Transverse colon (tissue), 4 donors: ENCODE measurements around the gene CPD. TPM values are rescaled to one million over a fixed set of nuclear protein-coding genes. Genes with fewer than 3 reads are reported as not detected.
"Not testable (repeated sequence)": the region's sequence is repeated elsewhere in the genome, so short reads cannot be mapped to it uniquely, and the experiment has no call there.

Experiments
- DNase-seq: peaks from one replicate; pipeline ENCODE4 v3.0.0-alpha.2; 2019
- H3K27ac ChIP-seq, 4 donors: fragments of 200-600 bp; sonication (generic); 2 replicates each; pipeline ENCODE4 v1.5.1; 2016 to 2018; ENCODE audit warnings: inconsistent platforms in 4 of 4
- H3K27me3 ChIP-seq: fragments of 200-600 bp; sonication (generic); 2 replicates; pipeline ENCODE4 v1.5.1; 2017; ENCODE audit warnings: inconsistent platforms
- H3K36me3 ChIP-seq, 4 donors: fragments of 200-600 bp; sonication (generic); 2 replicates each; pipeline ENCODE4 v1.5.1; 2017 to 2019; ENCODE audit warnings: inconsistent platforms in 4 of 4
- H3K4me1 ChIP-seq, 4 donors: fragments of 200-600 bp; sonication (generic); 2 replicates each; pipeline ENCODE4 v1.5.1; 2017 to 2020; ENCODE audit warnings: inconsistent platforms in 4 of 4
- H3K4me3 ChIP-seq, 4 donors: fragments of 200-600 bp; sonication (generic); 1 replicate in 1 of 4; 2 replicates in 3 of 4; pipeline versions ENCODE4 v1.5.1 to v1.6.1; 2017 to 2019; ENCODE audit warnings: inconsistent platforms in 4 of 4
- H3K9me3 ChIP-seq, 2 donors: fragments of 200-600 bp; sonication (generic); 2 replicates each; pipeline ENCODE4 v1.5.1; 2017 to 2019; ENCODE audit warnings: inconsistent platforms in 2 of 2
- EP300 ChIP-seq: sonication (generic); formaldehyde crosslinking; IDR thresholded peaks from one replicate; pipeline ENCODE4 v1.6.1; 2017; ENCODE audit warnings: antibody characterized with exemption, low read depth
- POLR2A ChIP-seq: fragments of 450-650 bp; IDR thresholded peaks from one replicate; pipeline ENCODE4 v1.6.1; 2016; ENCODE audit warnings: antibody characterized with exemption, mild to moderate bottlenecking, moderate library complexity
- POLR2AphosphoS5 ChIP-seq, 3 donors: sonication (generic); formaldehyde crosslinking; IDR thresholded peaks; one replicate each; pipeline ENCODE4 v1.6.1; 2016; ENCODE audit warnings: antibody characterized with exemption in 3 of 3
- WGBS, 2 donors: methylation state at CpG; one replicate each; pipeline ENCODE4 v1.1.5; 2018; ENCODE audit warnings: low coverage in 1 of 2; 5-methylcytosine and 5-hydroxymethylcytosine counted together
- in situ Hi-C, 4 donors: fragments of 200-750 bp; cut with MboI; loops; one replicate each; pipeline versions ENCODE4 v1.15.0 to v1.15.1; 2017; ENCODE audit warnings: low sequenced_read_pairs in 3 of 4, low pct_ligation_motif_present in 1 of 4, low pct_unique_long_range_greater_than_20kb in 1 of 4
- intact Hi-C: fragments of 100-400 bp; cut with DNase I; formaldehyde crosslinking; loops from one replicate; pipeline ENCODE4 v1.15.1; 2023; ENCODE audit warnings: low total_unique reads
- total RNA-seq, 4 donors: library from RNA; depleted of rRNA; stranded (reverse); fragments of >200 nt; gene quantifications; one replicate each; pipeline ENCODE4 v1.1.0, GENCODE V29; 2016
- TF ChIP-seq, protein P1 (sequence below), 5 experiments: fragments of 200-600 bp in 3 of 5; fragments of 450-650 bp in 2 of 5; sonication (generic) in 3 of 5; IDR thresholded peaks; 1 replicate in 2 of 5; 2 replicates in 3 of 5; pipeline ENCODE4 v1.5.1; 2016 to 2017; ENCODE audit warnings: antibody characterized with exemption in 5 of 5, inconsistent platforms in 3 of 5, mild to moderate bottlenecking in 2 of 5, moderate library complexity in 1 of 5

The CPD gene
- total RNA-seq, 4 donors from 2014 or later = 92.0 to 488 (median 105) TPM

DNA sequence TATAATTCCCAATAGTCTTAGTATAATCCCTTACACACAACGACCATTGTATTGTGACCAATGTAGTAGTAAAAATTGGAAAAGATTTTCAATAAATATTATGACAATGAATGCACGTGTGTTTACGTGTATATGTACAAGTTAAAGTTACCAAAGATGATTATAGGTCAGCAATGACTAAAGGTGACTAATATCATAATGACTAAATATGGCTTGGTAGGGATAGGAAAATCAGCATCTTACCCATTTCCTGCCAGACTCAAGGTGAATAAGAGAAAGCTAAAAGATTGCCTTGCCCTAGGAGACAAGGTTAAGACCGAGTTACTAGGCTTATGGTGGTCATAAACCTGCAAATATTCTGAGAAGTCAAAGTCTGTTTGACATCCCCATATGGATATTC, 34.4 kb downstream of the CPD start:
- no peak overlapping the region for H3K27ac ChIP-seq

DNA sequence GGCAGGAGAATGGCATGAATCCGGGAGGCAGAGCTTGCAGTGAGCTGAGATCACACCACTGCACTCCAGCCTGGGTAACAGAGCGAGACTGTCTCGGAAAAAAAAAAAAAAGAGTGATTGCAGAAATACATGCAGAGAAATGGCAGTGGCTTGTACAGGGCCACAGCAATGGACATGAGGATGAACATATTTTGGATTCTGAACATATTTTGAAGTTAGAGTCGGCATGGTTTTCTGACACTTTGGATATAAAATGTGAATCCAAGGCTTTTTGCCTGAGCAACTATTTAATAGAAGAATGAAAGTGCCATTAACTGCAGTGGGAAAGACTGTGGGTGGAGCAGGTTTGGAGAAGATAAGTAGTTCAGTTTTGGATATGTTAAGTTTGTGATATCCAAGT, 35.8 kb downstream of the CPD start:
- TF ChIP-seq POLR2AphosphoS5 (IDR thresholded peaks at IDR 0.05) = no peak
- TF ChIP-seq, protein P1, sequence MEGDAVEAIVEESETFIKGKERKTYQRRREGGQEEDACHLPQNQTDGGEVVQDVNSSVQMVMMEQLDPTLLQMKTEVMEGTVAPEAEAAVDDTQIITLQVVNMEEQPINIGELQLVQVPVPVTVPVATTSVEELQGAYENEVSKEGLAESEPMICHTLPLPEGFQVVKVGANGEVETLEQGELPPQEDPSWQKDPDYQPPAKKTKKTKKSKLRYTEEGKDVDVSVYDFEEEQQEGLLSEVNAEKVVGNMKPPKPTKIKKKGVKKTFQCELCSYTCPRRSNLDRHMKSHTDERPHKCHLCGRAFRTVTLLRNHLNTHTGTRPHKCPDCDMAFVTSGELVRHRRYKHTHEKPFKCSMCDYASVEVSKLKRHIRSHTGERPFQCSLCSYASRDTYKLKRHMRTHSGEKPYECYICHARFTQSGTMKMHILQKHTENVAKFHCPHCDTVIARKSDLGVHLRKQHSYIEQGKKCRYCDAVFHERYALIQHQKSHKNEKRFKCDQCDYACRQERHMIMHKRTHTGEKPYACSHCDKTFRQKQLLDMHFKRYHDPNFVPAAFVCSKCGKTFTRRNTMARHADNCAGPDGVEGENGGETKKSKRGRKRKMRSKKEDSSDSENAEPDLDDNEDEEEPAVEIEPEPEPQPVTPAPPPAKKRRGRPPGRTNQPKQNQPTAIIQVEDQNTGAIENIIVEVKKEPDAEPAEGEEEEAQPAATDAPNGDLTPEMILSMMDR (IDR thresholded peaks at IDR 0.05) = no peak
- no peak for TF ChIP-seq POLR2A
- TF ChIP-seq EP300 = no peak
- H3K27me3 ChIP-seq = no peaks in the 10 kb centered on the region
- H3K36me3 ChIP-seq = no peaks in the 10 kb centered on the region
- no peaks in the 10 kb centered on the region for H3K9me3 ChIP-seq
- no peak for DNase-seq
- intact Hi-C loops (no loop called here), in situ Hi-C loops (no loop called here)
- H3K4me1 ChIP-seq = no peaks in the 10 kb centered on the region
- WGBS, 2 donors = 93 to 94% methylated on average over 1 to 4 of the region's 4 CpGs
- H3K4me3 ChIP-seq = no peak overlapping the region
- no peak overlapping the region for H3K27ac ChIP-seq

More for the DNA sequence above, 34.4 kb downstream of the CPD start:
- in situ Hi-C loops = no loop called here
- no peaks in the 10 kb centered on the region for H3K4me1 ChIP-seq
- no peaks in the 10 kb centered on the region for H3K9me3 ChIP-seq
- TF ChIP-seq POLR2A (no peak), POLR2AphosphoS5 (IDR thresholded peaks at IDR 0.05) (no peak)
- no peaks in the 10 kb centered on the region for H3K36me3 ChIP-seq
- no peak overlapping the region for H3K4me3 ChIP-seq
- no peak for DNase-seq
- WGBS, 2 donors = 72 to 88% methylated on average over 4 of the region's 4 CpGs
- intact Hi-C loops = no loop called here
- no peaks in the 10 kb centered on the region for H3K27me3 ChIP-seq

DNA sequence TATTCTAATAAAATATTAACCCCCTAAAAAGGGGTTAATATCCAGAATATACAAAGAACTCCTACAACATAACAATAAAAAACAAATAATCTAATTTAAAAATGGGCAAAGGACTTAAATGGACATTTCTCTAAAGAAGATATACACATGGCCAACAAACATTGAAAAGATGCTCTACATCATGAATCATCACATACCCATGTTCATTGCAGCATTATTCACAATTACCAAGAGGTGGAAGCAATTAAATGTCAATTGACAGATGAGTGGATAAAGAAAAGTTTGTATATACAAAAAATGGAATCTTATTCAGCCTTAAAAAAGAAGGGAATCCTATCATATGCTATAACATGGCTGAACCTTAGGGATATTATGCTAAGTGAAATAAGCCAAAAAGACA, 36.8 kb downstream of the CPD start:
- DNase-seq = no peak

DNA sequence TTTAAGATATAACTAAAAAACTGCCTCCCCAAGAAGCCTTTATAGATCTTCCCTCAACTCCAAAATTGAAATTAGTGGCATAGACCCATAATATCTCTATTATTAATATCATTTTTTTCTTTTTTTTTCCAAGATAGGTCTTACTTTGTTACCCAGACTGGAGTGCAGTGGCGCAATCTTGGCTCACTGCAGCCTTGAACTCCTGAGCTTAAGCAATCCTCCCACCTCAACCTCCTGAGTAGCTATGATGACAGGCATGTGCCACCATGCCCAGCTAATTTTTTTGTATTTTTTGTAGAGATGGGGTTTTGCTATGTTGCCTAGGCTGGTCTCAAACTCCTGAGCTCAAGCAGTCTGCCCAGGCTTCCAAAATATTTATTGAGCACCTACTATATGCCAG, 39.3 kb downstream of the CPD start:
- DNase-seq, H3K27me3 ChIP-seq, H3K4me1 ChIP-seq, intact Hi-C loops, H3K27ac ChIP-seq, in situ Hi-C loops, H3K4me3 ChIP-seq, H3K9me3 ChIP-seq: not testable (repeated sequence)
- WGBS, 2 donors = 100% methylated on average over 1 of the region's 1 CpG; no CpG with 5 or more reads in 1 of the 2 donors
- H3K36me3 ChIP-seq = peaks cover 0 to 20% (median 9%) of the 10 kb centered on the region in 4 donors

More for the DNA sequence above, 36.8 kb downstream of the CPD start:
- H3K27me3 ChIP-seq = no peaks in the 10 kb centered on the region
- H3K9me3 ChIP-seq = no peaks in the 10 kb centered on the region
- no peak for TF ChIP-seq EP300
- no peaks in the 10 kb centered on the region for H3K36me3 ChIP-seq
- H3K4me3 ChIP-seq = no peak overlapping the region
- H3K4me1 ChIP-seq = no peaks in the 10 kb centered on the region
- in situ Hi-C loops (no loop called here), intact Hi-C loops (no loop called here)
- no peak overlapping the region for H3K27ac ChIP-seq

DNA sequence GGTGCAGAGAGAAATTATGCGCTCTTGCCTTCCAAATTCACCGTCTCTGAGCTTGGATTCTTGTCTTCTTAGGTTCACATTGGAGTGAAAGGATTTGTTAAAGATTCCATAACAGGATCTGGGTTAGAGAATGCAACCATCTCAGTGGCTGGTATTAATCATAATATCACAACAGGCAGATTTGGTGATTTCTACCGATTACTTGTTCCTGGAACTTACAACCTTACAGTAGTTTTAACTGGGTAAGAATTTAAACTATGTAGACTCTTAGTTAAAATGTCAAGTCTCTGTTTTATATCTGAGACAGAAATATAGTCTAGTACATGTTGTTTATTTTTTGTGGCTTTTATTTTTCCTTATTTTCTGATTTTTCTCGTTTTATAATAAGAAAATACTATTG, 42.9 kb downstream of the CPD start:
- Histone ChIP-seq H3K36me3 (peaks cover 0 to 25% (median 10%) of the 10 kb centered on the region in 4 donors), H3K27me3 (no peaks in the 10 kb centered on the region), H3K4me3 (no peak overlapping the region), H3K9me3 (no peaks in the 10 kb centered on the region), H3K27ac (no peak overlapping the region), H3K4me1 (no peaks in the 10 kb centered on the region)
- 85% methylated on average over 4 of the region's 4 CpGs for WGBS, 2 donors
- intact Hi-C loops = no loop called here
- in situ Hi-C loops = no loop called here
- DNase-seq = no peak
- TF ChIP-seq, protein P1 (IDR thresholded peaks at IDR 0.05) = no peak
- TF ChIP-seq POLR2AphosphoS5 (IDR thresholded peaks at IDR 0.05) = no peak
- TF ChIP-seq EP300 = no peak
- TF ChIP-seq POLR2A = no peak

DNA sequence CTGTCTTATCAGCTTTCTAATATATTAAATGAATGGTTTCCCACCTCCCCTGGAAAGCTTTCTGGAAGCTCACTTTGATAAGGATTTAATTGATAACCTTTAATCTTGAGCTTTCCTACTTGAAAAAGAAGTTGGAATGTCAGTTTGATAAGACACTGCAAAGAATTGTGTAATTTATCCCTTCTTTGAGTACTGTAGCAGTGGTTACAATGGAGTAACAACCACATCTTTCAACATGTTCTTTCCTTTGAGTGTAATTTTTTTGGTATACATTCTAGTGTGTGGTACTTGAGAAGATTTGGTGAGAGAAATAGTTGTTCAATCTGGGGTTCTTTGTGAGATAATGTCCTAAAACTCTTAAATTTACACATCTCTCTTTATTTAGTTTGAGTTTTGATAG, 43.4 kb downstream of the CPD start:
- no peak overlapping the region for H3K27ac ChIP-seq
- intact Hi-C loops = no loop called here
- TF ChIP-seq POLR2AphosphoS5 (IDR thresholded peaks at IDR 0.05) (no peak), EP300 (no peak), POLR2A (no peak)
- TF ChIP-seq, protein P1 (IDR thresholded peaks at IDR 0.05) = no peak

More for the DNA sequence above, 43.4 kb downstream of the CPD start:
- Histone ChIP-seq H3K36me3 (peaks cover 0 to 25% (median 10%) of the 10 kb centered on the region in 4 donors), H3K27me3 (no peaks in the 10 kb centered on the region), H3K4me3 (no peak overlapping the region), H3K4me1 (no peaks in the 10 kb centered on the region), H3K9me3 (no peaks in the 10 kb centered on the region)
- in situ Hi-C loops = no loop called here
- DNase-seq = no peak
